ENCODE results near the gene DDHD1. TPM values are rescaled to one million over a fixed set of nuclear protein-coding genes. Genes with fewer than 3 reads are reported as not detected.
A peak's percentile ranks its signal among the peaks of the same experiment; 100 is the strongest.

The DDHD1 gene
- polyA plus RNA-seq = 1 to 10 TPM; 1.0 to 1.5 TPM

DNA sequence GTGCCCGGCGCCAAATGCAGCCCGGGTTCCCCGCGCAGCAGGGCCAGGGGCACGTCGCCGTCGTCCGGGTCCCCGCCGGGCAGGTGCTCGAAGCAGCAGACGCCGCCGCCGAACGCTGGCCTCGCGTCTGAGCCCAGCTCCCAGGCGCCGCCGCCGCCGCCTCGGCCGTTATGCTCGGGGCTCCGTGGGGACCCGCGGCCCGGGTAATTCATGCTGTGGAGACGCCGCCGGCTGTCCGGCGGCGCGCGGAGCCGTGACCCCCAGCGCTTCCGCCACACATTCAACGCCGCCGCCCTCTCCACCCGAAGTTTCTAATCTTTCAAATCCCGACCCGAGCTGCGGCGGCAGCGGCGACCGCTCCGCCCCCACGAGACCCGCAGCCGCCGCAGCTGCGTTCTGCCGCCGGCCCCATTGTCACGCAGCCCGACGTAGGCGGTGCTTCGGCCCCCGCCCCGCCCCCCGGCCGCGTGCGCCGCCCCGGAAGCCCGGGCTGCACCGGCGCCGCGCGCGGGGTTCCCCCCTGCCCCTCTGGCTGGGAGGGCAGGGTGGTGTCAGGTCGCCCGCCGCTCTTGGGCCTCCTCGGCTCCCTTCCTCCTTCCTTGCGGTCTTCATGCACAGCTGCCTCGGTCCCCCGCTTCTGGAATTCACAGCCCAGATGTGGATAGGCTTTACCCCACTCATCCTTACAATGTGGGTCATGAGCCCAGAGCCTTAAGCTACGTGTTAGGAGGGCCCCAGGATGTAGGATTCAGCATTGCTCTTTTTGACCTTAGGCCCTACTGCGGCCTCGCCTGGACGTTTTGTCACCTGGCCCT, at the start of gene DDHD1:
Gene DDHD1, minus strand, starts transcription at position 437 of the 815 bp plus-strand sequence. Its CDS starts 225 bp downstream, at position 212.
- Histone ChIP-seq H3K4me1 (ENCODE audit: control insufficient read depth in 2 of 2, insufficient read depth in 2 of 2, low read length in 1 of 2) (peaks cover 0 to 5% of the 10 kb centered on the region in 2 donors), H3K27me3 (ENCODE audit: control insufficient read depth in 1 of 2, insufficient read depth in 2 of 2, low read length in 2 of 2) (no peaks in the 10 kb centered on the region), H3K4me3 (ENCODE audit: low read depth in 1 of 2, low read length in 2 of 2) (peak within 1 kb of the TSS; percentile 62 to 76), H3K36me3 (ENCODE audit: control insufficient read depth in 2 of 2, insufficient read depth in 2 of 2, low read length in 1 of 2) (no peaks in the 10 kb centered on the region), H3K9me3 (ENCODE audit: control insufficient read depth in 2 of 2, insufficient read depth in 1 of 2, low read depth in 1 of 2, low read length in 1 of 2) (no peaks in the 10 kb centered on the region), H3K27ac (ENCODE audit: low read depth in 2 of 2, low read length in 1 of 2) (peak within 1 kb of the TSS; percentile 83 to 87)
- whole genome bisulfite sequencing, 2 donors = 1 to 2% methylated on average over 83 to 93 of the region's 93 CpGs

DNA sequence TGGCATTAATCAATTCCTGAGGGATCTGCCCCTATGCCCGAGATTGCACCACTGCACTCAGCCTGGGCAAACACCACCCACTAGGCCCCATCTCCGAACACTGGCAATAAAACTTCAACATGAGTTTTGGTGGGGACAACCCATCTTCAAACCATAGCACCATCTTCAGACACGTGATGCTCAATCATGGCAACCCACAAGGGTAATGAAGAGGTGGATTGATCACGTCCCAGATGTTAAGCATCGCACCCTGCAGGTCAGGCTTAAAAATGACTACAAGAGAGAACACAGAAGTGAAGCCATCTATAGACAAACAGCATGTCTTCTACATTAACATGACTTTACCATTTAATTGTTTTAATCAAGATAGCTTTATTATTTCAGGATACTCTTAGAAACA, 42.8 kb upstream of the DDHD1 start:
- Histone ChIP-seq H3K9me3 (ENCODE audit: control insufficient read depth in 2 of 2, insufficient read depth in 1 of 2, low read depth in 1 of 2, low read length in 1 of 2) (peaks cover 0 to 5% of the 10 kb centered on the region in 2 donors), H3K27me3 (ENCODE audit: control insufficient read depth in 1 of 2, insufficient read depth in 2 of 2, low read length in 2 of 2) (no peaks in the 10 kb centered on the region), H3K27ac (ENCODE audit: low read depth in 2 of 2, low read length in 1 of 2) (no peak overlapping the region), H3K36me3 (ENCODE audit: control insufficient read depth in 2 of 2, insufficient read depth in 2 of 2, low read length in 1 of 2) (no peaks in the 10 kb centered on the region), H3K4me3 (ENCODE audit: low read depth in 1 of 2, low read length in 2 of 2) (no peak overlapping the region), H3K4me1 (ENCODE audit: control insufficient read depth in 2 of 2, insufficient read depth in 2 of 2, low read length in 1 of 2) (no peaks in the 10 kb centered on the region)
- 94 to 95% methylated on average over 5 of the region's 5 CpGs for WGBS, 2 donors

DNA sequence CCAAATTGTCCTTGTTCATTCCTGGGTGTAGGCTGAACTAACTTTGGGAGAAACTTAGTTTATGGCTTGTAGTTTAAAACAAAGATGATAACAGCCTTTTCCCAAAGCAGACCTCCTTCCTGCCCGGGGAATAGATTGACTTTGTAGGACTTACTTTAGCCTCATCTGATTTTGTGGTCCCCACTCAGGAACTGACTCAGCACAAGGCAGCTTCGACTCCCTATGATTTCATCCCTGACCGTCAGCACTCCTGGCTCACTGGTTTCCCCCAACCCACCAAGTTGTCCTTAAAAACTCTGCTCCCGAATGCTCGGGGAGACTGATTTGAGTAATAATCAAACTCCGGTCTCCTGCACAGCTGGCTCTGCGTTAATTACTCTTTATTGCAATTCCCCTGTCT, 40.1 kb upstream of the DDHD1 start:
- WGBS, 2 donors = 71 to 84% methylated on average over 7 of the region's 7 CpGs
- H3K27ac ChIP-seq (ENCODE audit: low read depth in 2 of 2, low read length in 1 of 2) = no peak overlapping the region
- H3K4me3 ChIP-seq (ENCODE audit: low read depth in 1 of 2, low read length in 2 of 2) = no peak overlapping the region
- no peaks in the 10 kb centered on the region for H3K27me3 ChIP-seq (ENCODE audit: control insufficient read depth in 1 of 2, insufficient read depth in 2 of 2, low read length in 2 of 2)
- no peaks in the 10 kb centered on the region for H3K9me3 ChIP-seq (ENCODE audit: control insufficient read depth in 2 of 2, insufficient read depth in 1 of 2, low read depth in 1 of 2, low read length in 1 of 2)
- no peaks in the 10 kb centered on the region for H3K36me3 ChIP-seq (ENCODE audit: control insufficient read depth in 2 of 2, insufficient read depth in 2 of 2, low read length in 1 of 2)
- H3K4me1 ChIP-seq (ENCODE audit: control insufficient read depth in 2 of 2, insufficient read depth in 2 of 2, low read length in 1 of 2) = no peaks in the 10 kb centered on the region

DNA sequence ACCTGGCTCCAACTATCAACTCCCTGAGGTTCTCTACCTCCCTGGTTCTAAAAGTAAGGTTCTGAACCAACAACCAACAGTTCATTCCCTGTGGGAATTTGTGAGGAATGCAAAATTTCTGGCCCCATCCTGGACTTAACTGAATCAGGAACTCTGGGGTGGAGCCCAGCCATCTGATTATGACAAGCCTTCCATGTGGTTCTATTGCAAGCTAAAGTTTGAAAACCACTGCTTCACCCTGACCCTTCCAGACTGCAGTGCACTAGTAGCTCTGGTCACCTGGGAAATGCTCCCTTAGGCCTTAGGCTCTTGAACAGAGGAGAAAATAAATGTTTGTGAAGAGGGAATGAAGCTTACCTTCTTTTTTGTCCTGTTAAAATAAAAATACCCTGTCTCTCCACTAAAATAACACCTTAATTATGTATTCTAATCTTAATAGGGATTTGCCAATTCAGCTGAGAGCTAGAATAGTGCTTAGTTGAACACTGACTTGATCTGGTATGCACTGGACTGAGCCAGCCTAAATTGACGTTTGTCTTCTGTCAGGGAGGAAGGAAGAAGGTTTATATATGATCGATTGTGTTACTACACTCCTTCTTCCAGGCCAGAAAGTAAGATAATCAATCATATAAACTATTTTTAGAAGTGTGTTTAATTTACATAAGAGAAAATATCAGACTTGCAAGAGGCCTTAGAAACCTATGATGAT, 39.1 kb upstream of the DDHD1 start:
- WGBS, 2 donors = 7 to 8% methylated on average over 2 of the region's 2 CpGs
- no peaks in the 10 kb centered on the region for H3K4me1 ChIP-seq (ENCODE audit: control insufficient read depth in 2 of 2, insufficient read depth in 2 of 2, low read length in 1 of 2)
- no peaks in the 10 kb centered on the region for H3K9me3 ChIP-seq (ENCODE audit: control insufficient read depth in 2 of 2, insufficient read depth in 1 of 2, low read depth in 1 of 2, low read length in 1 of 2)
- no peaks in the 10 kb centered on the region for H3K27me3 ChIP-seq (ENCODE audit: control insufficient read depth in 1 of 2, insufficient read depth in 2 of 2, low read length in 2 of 2)
- no peaks in the 10 kb centered on the region for H3K36me3 ChIP-seq (ENCODE audit: control insufficient read depth in 2 of 2, insufficient read depth in 2 of 2, low read length in 1 of 2)
- H3K27ac ChIP-seq (ENCODE audit: low read depth in 2 of 2, low read length in 1 of 2) = no peak overlapping the region
- H3K4me3 ChIP-seq (ENCODE audit: low read depth in 1 of 2, low read length in 2 of 2) = no peak overlapping the region

DNA sequence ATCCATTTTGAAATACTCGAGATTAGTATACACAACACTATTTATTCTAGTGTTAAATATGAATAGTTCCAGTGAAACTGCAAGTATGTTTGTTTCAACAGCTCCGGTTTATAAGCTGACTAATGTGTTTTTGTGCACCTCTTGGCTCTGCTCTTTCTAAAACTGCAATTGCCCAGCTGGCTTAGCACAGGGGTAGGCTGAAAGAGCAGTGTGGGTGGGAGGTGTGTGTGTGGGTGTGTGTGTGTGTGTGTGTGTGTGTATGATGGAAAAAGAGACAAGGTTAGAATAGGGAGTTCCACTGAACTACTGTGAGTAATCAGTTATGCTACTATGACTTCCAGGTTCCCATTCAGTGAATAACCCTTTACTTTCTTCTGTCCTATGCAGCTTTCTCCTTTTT, 37.8 kb upstream of the DDHD1 start:
- Histone ChIP-seq H3K27me3 (ENCODE audit: control insufficient read depth in 1 of 2, insufficient read depth in 2 of 2, low read length in 2 of 2) (no peaks in the 10 kb centered on the region), H3K4me3 (ENCODE audit: low read depth in 1 of 2, low read length in 2 of 2) (no peak overlapping the region), H3K4me1 (ENCODE audit: control insufficient read depth in 2 of 2, insufficient read depth in 2 of 2, low read length in 1 of 2) (no peaks in the 10 kb centered on the region), H3K36me3 (ENCODE audit: control insufficient read depth in 2 of 2, insufficient read depth in 2 of 2, low read length in 1 of 2) (no peaks in the 10 kb centered on the region), H3K9me3 (ENCODE audit: control insufficient read depth in 2 of 2, insufficient read depth in 1 of 2, low read depth in 1 of 2, low read length in 1 of 2) (no peaks in the 10 kb centered on the region), H3K27ac (ENCODE audit: low read depth in 2 of 2, low read length in 1 of 2) (no peak overlapping the region)
- WGBS, 2 donors = 40 to 45% methylated on average over 2 of the region's 2 CpGs

DNA sequence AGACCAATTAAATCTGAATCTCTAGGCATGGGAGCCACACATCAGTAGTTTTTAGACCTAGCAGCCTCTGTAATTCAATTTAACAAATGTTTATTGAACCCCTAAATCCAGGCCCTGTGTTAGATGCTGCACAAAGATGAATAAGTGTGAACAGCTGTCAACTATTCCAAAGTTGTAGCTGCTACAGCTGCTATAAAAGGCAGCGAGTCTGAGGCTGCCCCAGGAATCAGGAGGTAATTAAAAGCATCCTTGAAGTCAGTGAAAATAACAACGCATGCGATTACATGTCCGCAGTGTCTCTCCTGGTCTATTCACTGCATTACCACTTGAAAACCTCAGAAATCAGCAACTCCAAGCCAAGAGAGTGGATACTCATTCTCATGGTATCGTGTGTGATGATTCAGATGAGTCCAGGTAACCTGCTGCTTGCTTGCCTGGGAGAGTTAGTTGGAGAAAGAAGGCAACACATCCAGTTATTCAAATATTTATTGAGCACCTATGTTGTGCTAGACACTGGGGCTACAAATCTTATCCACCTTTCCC, 34.9 kb upstream of the DDHD1 start:
- Histone ChIP-seq H3K36me3 (ENCODE audit: control insufficient read depth in 2 of 2, insufficient read depth in 2 of 2, low read length in 1 of 2) (no peaks in the 10 kb centered on the region), H3K4me1 (ENCODE audit: control insufficient read depth in 2 of 2, insufficient read depth in 2 of 2, low read length in 1 of 2) (no peaks in the 10 kb centered on the region), H3K27me3 (ENCODE audit: control insufficient read depth in 1 of 2, insufficient read depth in 2 of 2, low read length in 2 of 2) (no peaks in the 10 kb centered on the region), H3K9me3 (ENCODE audit: control insufficient read depth in 2 of 2, insufficient read depth in 1 of 2, low read depth in 1 of 2, low read length in 1 of 2) (no peaks in the 10 kb centered on the region), H3K27ac (ENCODE audit: low read depth in 2 of 2, low read length in 1 of 2) (no peak overlapping the region), H3K4me3 (ENCODE audit: low read depth in 1 of 2, low read length in 2 of 2) (no peak overlapping the region)
- WGBS, 2 donors = 76 to 77% methylated on average over 5 of the region's 5 CpGs

DNA sequence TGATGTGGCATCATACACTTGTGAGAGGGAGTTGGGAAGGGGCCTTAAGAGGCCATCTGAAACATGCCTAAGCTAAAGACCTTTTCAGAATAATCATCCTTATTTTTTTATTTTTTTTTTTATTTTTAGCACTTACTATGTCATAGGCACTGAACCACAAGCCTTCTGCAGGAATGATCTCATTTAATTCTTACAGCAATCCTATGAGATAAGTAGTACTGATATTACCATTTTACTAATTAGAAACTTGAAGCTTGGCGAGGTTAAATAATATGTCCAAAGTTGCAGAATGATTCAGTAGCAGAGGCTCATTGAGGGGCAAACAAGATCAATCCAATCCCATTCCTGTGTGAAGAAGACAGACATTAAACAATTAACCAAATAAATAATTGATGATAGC, 33.4 kb upstream of the DDHD1 start:
- Histone ChIP-seq H3K4me3 (ENCODE audit: low read depth in 1 of 2, low read length in 2 of 2) (no peak overlapping the region), H3K9me3 (ENCODE audit: control insufficient read depth in 2 of 2, insufficient read depth in 1 of 2, low read depth in 1 of 2, low read length in 1 of 2) (no peaks in the 10 kb centered on the region), H3K27me3 (ENCODE audit: control insufficient read depth in 1 of 2, insufficient read depth in 2 of 2, low read length in 2 of 2) (no peaks in the 10 kb centered on the region), H3K4me1 (ENCODE audit: control insufficient read depth in 2 of 2, insufficient read depth in 2 of 2, low read length in 1 of 2) (no peaks in the 10 kb centered on the region), H3K27ac (ENCODE audit: low read depth in 2 of 2, low read length in 1 of 2) (no peak overlapping the region), H3K36me3 (ENCODE audit: control insufficient read depth in 2 of 2, insufficient read depth in 2 of 2, low read length in 1 of 2) (no peaks in the 10 kb centered on the region)
- 84 to 89% methylated on average over 1 of the region's 1 CpG for WGBS, 2 donors

DNA sequence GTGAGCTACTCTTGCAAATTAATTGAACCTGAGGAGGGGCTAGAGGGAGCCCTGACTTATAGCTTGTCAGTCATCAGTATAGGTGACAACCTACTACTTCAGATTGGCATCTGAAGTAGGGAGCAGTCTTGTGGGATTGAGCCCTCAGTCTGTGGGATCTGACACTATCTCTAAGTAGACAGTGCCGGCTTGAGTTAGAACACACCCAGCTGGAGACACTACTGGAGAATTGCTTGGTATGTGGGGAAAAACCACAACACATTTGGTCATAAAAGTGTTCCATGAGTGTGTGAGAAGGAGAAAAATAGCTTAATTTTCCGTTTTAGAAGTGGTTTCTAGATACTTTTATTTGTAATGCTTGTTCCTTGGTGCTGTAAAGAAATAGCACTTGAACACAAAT, 30.5 kb upstream of the DDHD1 start:
- no peaks in the 10 kb centered on the region for H3K4me1 ChIP-seq (ENCODE audit: control insufficient read depth in 2 of 2, insufficient read depth in 2 of 2, low read length in 1 of 2)
- no peaks in the 10 kb centered on the region for H3K36me3 ChIP-seq (ENCODE audit: control insufficient read depth in 2 of 2, insufficient read depth in 2 of 2, low read length in 1 of 2)
- WGBS, 2 donors = 58 to 61% methylated on average over 2 of the region's 2 CpGs

DNA sequence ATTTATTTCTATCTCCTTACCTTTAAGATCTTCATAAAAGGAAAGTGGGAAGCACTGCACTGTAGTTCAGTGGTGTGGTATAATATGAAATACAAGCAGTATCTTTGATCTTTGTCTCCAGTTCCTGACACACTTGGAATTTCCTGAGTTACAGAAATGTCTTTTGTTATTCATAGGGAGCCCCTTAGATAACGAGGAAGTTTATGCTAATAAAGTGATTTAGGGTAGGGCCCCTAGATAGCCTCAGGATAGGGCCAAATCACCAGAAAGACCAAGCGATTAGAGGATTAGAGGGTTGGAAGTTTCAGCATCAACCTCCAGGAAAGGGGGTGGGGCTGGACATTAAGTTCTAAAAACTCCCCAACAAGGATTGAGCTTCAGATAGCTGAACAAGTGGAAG, 29.9 kb upstream of the DDHD1 start:
- no peaks in the 10 kb centered on the region for H3K4me1 ChIP-seq (ENCODE audit: control insufficient read depth in 2 of 2, insufficient read depth in 2 of 2, low read length in 1 of 2)
- H3K4me3 ChIP-seq (ENCODE audit: low read depth in 1 of 2, low read length in 2 of 2) = no peak overlapping the region
- no peaks in the 10 kb centered on the region for H3K9me3 ChIP-seq (ENCODE audit: control insufficient read depth in 2 of 2, insufficient read depth in 1 of 2, low read depth in 1 of 2, low read length in 1 of 2)
- no peaks in the 10 kb centered on the region for H3K36me3 ChIP-seq (ENCODE audit: control insufficient read depth in 2 of 2, insufficient read depth in 2 of 2, low read length in 1 of 2)
- H3K27ac ChIP-seq (ENCODE audit: low read depth in 2 of 2, low read length in 1 of 2) = no peak overlapping the region
- no peaks in the 10 kb centered on the region for H3K27me3 ChIP-seq (ENCODE audit: control insufficient read depth in 1 of 2, insufficient read depth in 2 of 2, low read length in 2 of 2)
- 58 to 61% methylated on average over 2 of the region's 2 CpGs for WGBS, 2 donors

More for the DNA sequence above, 30.5 kb upstream of the DDHD1 start:
- no peaks in the 10 kb centered on the region for H3K9me3 ChIP-seq (ENCODE audit: control insufficient read depth in 2 of 2, insufficient read depth in 1 of 2, low read depth in 1 of 2, low read length in 1 of 2)
- H3K4me3 ChIP-seq (ENCODE audit: low read depth in 1 of 2, low read length in 2 of 2) = no peak overlapping the region
- no peak overlapping the region for H3K27ac ChIP-seq (ENCODE audit: low read depth in 2 of 2, low read length in 1 of 2)
- no peaks in the 10 kb centered on the region for H3K27me3 ChIP-seq (ENCODE audit: control insufficient read depth in 1 of 2, insufficient read depth in 2 of 2, low read length in 2 of 2)

All from esophagus (tissue), 2 donors.